Nephron progenitor cell (in vitro differentiated cells): ENCODE results near the gene KCNE4.
"Not testable (repeated sequence)": the region's sequence is repeated elsewhere in the genome, so short reads cannot be mapped to it uniquely, and the experiment has no call there.

Source experiments
- DNase-seq: peaks from one replicate; pipeline ENCODE4 v3.0.0; 2021
- H3K27ac Mint-ChIP-seq: 2 replicates; pipeline ENCODE4 v1.8.0; 2021; ENCODE audit warnings: mild to moderate bottlenecking, moderate library complexity, mixed read lengths
- H3K27me3 Mint-ChIP-seq: 2 replicates; pipeline ENCODE4 v1.8.0; 2021; ENCODE audit warnings: mild to moderate bottlenecking, low read depth, mixed read lengths; ENCODE audit not compliant: poor library complexity
- H3K36me3 Mint-ChIP-seq: 2 replicates; pipeline ENCODE4 v1.8.0; 2021; ENCODE audit warnings: low read depth, mixed read lengths
- H3K4me1 Mint-ChIP-seq: 2 replicates; pipeline ENCODE4 v1.8.0; 2021; ENCODE audit warnings: mixed read lengths
- H3K4me3 Mint-ChIP-seq: 2 replicates; pipeline ENCODE4 v1.8.0; 2021; ENCODE audit warnings: mild to moderate bottlenecking, moderate library complexity, mixed read lengths
- H3K9me3 Mint-ChIP-seq: 2 replicates; pipeline ENCODE4 v1.8.0; 2021; ENCODE audit warnings: mild to moderate bottlenecking, moderate library complexity, mixed read lengths
- CTCF ChIP-seq: fragments of 200-600 bp; sonication (generic); IDR thresholded peaks from 2 replicates; pipeline ENCODE4 v1.5.0; 2021; ENCODE audit warnings: antibody characterized with exemption

KCNE4 gene

GRCh38 chr2:223072826-223073225 lies 20.8 kb downstream of the KCNE4 start:
- Mint-ChIP-seq H3K4me3 (no peak overlapping the region), H3K9me3 (peaks cover 9% of the 10 kb centered on the region), H3K36me3 (no peaks in the 10 kb centered on the region), H3K4me1 (no peaks in the 10 kb centered on the region), H3K27ac (no peak overlapping the region), H3K27me3 (peaks cover 4% of the 10 kb centered on the region)
- DNase-seq: no peak
- no peak for TF ChIP-seq CTCF

GRCh38 chr2:223075301-223076270 lies 23.6 kb downstream of the KCNE4 start:
- Mint-ChIP-seq H3K27me3 (peaks cover 5% of the 10 kb centered on the region), H3K27ac (no peak overlapping the region), H3K9me3 (peaks cover 9% of the 10 kb centered on the region), H3K4me1 (no peaks in the 10 kb centered on the region), H3K4me3 (no peak overlapping the region), H3K36me3 (no peaks in the 10 kb centered on the region)
- no peak for TF ChIP-seq CTCF
- no peak for DNase-seq

- peaks cover 9% of the 10 kb centered on the region for H3K9me3 Mint-ChIP-seq
- H3K27me3 Mint-ChIP-seq: peaks cover 7% of the 10 kb centered on the region
- H3K4me1 Mint-ChIP-seq: no peaks in the 10 kb centered on the region
- no peak overlapping the region for H3K27ac Mint-ChIP-seq
- H3K4me3 Mint-ChIP-seq: no peak overlapping the region
- no peak for DNase-seq
- TF ChIP-seq CTCF: no peak
- no peaks in the 10 kb centered on the region for H3K36me3 Mint-ChIP-seq
Observed at GRCh38 chr2:223076573-223076972, 24.6 kb downstream of the KCNE4 start.

GRCh38 chr2:223078482-223078881 lies 26.5 kb downstream of the KCNE4 start:
- DNase-seq: no peak
- Mint-ChIP-seq H3K4me3 (no peak overlapping the region), H3K36me3 (no peaks in the 10 kb centered on the region), H3K27ac (no peak overlapping the region), H3K9me3 (peaks cover 9% of the 10 kb centered on the region), H3K4me1 (no peaks in the 10 kb centered on the region), H3K27me3 (peaks cover 7% of the 10 kb centered on the region)
- TF ChIP-seq CTCF: no peak

GRCh38 chr2:223079378-223079777 lies 27.4 kb downstream of the KCNE4 start:
- TF ChIP-seq CTCF: no peak
- no peak for DNase-seq
- Mint-ChIP-seq H3K27me3 (peaks cover 7% of the 10 kb centered on the region), H3K27ac (no peak overlapping the region), H3K9me3 (peaks cover 9% of the 10 kb centered on the region), H3K4me1 (no peaks in the 10 kb centered on the region), H3K36me3 (no peaks in the 10 kb centered on the region), H3K4me3 (no peak overlapping the region)

- no peak for DNase-seq
- Mint-ChIP-seq H3K9me3 (peaks cover 9% of the 10 kb centered on the region), H3K27me3 (peaks cover 7% of the 10 kb centered on the region), H3K4me3 (no peak overlapping the region), H3K36me3 (no peaks in the 10 kb centered on the region), H3K27ac (no peak overlapping the region), H3K4me1 (no peaks in the 10 kb centered on the region)
- TF ChIP-seq CTCF: no peak
Observed at GRCh38 chr2:223079925-223080324, 27.9 kb downstream of the KCNE4 start.

- DNase-seq, H3K4me1 Mint-ChIP-seq, H3K4me3 Mint-ChIP-seq, H3K27ac Mint-ChIP-seq, H3K27me3 Mint-ChIP-seq, H3K9me3 Mint-ChIP-seq, H3K36me3 Mint-ChIP-seq: not testable (repeated sequence)
Observed at GRCh38 chr2:223080790-223081360, 28.9 kb downstream of the KCNE4 start.
